Upper lobe of right lung (tissue), 1 donor: ENCODE results near the gene NYNRIN. TPM values are rescaled to one million over a fixed set of nuclear protein-coding genes. Genes with fewer than 3 reads are reported as not detected.

ENCODE experiments used
- ATAC-seq: fragments of 200-7000 bp; cut with Tn5 transposase; one replicate; pipeline ENCODE4 v1.9.1; 2020; ENCODE audit warnings: mild to moderate bottlenecking, moderate library complexity
- DNase-seq: peaks from one replicate; pipeline ENCODE4 v3.0.0-alpha.2; 2020
- H3K27ac ChIP-seq: fragments of 200-600 bp; one replicate; pipeline ENCODE4 v1.8.0; 2022
- H3K27me3 ChIP-seq: fragments of 200-600 bp; one replicate; pipeline ENCODE4 v1.8.0; 2022; ENCODE audit warnings: mild to moderate bottlenecking
- H3K36me3 ChIP-seq: fragments of 200-600 bp; one replicate; pipeline ENCODE4 v1.8.0; 2022
- H3K4me1 ChIP-seq: fragments of 200-600 bp; one replicate; pipeline ENCODE4 v1.8.0; 2022
- H3K4me3 ChIP-seq: fragments of 200-600 bp; one replicate; pipeline ENCODE4 v1.8.0; 2022; ENCODE audit warnings: mild to moderate bottlenecking
- H3K9me3 ChIP-seq: fragments of 200-600 bp; one replicate; pipeline ENCODE4 v1.8.0; 2022
- CTCF ChIP-seq: fragments of 200-600 bp; IDR thresholded peaks from one replicate; pipeline ENCODE4 v1.8.0; 2022; ENCODE audit warnings: antibody characterized with exemption
- intact Hi-C: fragments of 100-400 bp; cut with DNase I; formaldehyde crosslinking; loops from one replicate; pipeline ENCODE4 v1.11.0; 2022
- total RNA-seq: library from RNA; stranded (reverse); fragmentation: NEBNext Ultra II Directional; extraction: Animal tissue kit (Norgen Biotek cat#: 25700); gene quantifications from one replicate; pipeline ENCODE4 v1.2.1, GENCODE V29; 2021
- donor health status: DM: no; HTN: yes; CAD: no; lungs with severe emphysema.

Gene NYNRIN
- total RNA-seq, 1 donor from 2014 or later = 16.6 TPM

- DNase-seq (no peak), ATAC-seq (no peak)
- Histone ChIP-seq H3K9me3 (no peaks in the 10 kb centered on the region), H3K4me3 (no peak overlapping the region), H3K27ac (no peak overlapping the region), H3K27me3 (no peaks in the 10 kb centered on the region), H3K36me3 (no peaks in the 10 kb centered on the region), H3K4me1 (no peaks in the 10 kb centered on the region)
- intact Hi-C loops = no loop called here
- no peak for TF ChIP-seq CTCF
Observed at GRCh38 chr14:24461336-24461735, 62.5 kb downstream of the NYNRIN start.

GRCh38 chr14:24463017-24463883 lies 64.4 kb downstream of the NYNRIN start:
- H3K27me3 ChIP-seq = no peaks in the 10 kb centered on the region
- intact Hi-C loops = no loop called here
- H3K27ac ChIP-seq = no peak overlapping the region
- H3K9me3 ChIP-seq = no peaks in the 10 kb centered on the region
- no peak for TF ChIP-seq CTCF
- H3K36me3 ChIP-seq = no peaks in the 10 kb centered on the region
- H3K4me1 ChIP-seq = no peaks in the 10 kb centered on the region
- ATAC-seq (no peak), DNase-seq (no peak)
- H3K4me3 ChIP-seq = no peak overlapping the region

DNA sequence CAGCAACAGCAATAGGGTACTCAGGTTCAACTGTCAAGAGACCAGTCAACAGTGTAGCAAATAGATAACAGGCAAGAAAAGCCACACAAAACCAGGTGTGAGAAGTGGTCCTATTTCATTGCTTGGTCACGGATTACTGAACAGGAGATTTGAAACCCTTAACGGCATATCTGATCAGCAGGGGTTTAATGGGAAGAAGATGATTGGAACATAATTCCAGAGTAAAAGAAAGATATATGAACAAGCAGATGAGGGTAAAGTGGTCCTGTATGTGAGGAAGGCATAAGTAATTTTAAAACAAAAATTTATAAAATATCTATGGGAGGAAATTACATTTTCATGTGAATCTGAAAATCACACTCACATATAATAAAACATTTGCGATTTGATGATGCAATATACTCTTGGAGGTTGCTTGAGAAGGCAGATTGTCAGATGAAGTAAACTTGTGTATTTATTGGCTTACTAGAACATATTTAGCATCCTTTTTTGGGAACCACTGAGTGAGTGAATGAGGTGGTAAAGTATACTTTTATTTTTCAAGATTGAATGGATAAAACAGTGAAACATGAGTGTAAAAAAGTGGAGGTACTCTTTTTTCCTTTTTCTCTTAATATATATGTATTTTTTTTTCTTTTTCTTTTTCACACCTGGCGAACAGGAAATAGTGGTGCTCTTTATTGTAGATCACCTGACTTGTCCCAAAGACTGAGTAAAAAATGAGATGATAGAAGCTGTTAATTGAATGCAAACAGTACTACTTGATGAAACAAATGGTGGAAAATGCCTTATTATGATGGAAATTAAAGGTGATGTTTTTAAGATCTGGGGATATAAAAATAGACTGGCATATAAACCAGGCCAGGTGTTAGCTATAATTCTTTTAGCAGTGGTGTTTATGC lies 65.3 kb downstream of the NYNRIN start:
- no peak for TF ChIP-seq CTCF
- no peak overlapping the region for H3K4me3 ChIP-seq
- no peaks in the 10 kb centered on the region for H3K27me3 ChIP-seq
- H3K9me3 ChIP-seq = no peaks in the 10 kb centered on the region
- no peak overlapping the region for H3K27ac ChIP-seq
- ATAC-seq (no peak), DNase-seq (no peak)
- no peaks in the 10 kb centered on the region for H3K4me1 ChIP-seq
- no peaks in the 10 kb centered on the region for H3K36me3 ChIP-seq
- intact Hi-C loops = no loop called here

DNA sequence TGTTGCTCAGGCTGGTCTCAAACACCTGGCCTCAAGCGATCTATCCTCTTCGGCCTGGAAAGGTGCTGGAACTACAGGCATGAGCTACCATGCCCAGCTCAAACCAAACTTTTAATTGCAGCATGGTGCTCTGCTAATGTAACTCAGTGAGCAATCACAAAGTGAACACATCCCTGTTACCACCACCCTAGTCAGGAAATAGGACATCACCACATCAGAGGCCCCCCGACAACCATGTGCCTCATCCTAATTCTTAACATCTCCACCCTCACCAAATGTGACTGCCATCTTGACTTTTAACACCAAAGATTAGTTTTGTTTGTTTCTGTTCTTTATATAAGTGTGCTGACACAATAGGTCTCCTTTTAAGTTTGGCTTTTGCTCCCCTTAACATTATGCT lies 66.6 kb downstream of the NYNRIN start:
- ATAC-seq = no peak
- DNase-seq = no peak
- H3K36me3 ChIP-seq = no peaks in the 10 kb centered on the region
- intact Hi-C loops = no loop called here
- H3K27ac ChIP-seq = no peak overlapping the region
- H3K4me3 ChIP-seq = no peak overlapping the region
- H3K9me3 ChIP-seq = no peaks in the 10 kb centered on the region
- no peak for TF ChIP-seq CTCF
- no peaks in the 10 kb centered on the region for H3K4me1 ChIP-seq
- no peaks in the 10 kb centered on the region for H3K27me3 ChIP-seq

- ATAC-seq = no peak
- TF ChIP-seq CTCF = no peak
Observed at GRCh38 chr14:24465805-24466204, 67.0 kb downstream of the NYNRIN start.

More at GRCh38 chr14:24465805-24466204, 67.0 kb downstream of the NYNRIN start:
- Histone ChIP-seq H3K27ac (no peak overlapping the region), H3K36me3 (no peaks in the 10 kb centered on the region), H3K4me3 (no peak overlapping the region), H3K27me3 (no peaks in the 10 kb centered on the region), H3K9me3 (no peaks in the 10 kb centered on the region), H3K4me1 (no peaks in the 10 kb centered on the region)
- intact Hi-C loops = no loop called here
- no peak for DNase-seq

Other genes with a start within 250 kb of the NYNRIN start
- gene IRF9, start 237.7 kb upstream of the NYNRIN start, total RNA-seq = 123 TPM
- gene REC8, start 226.9 kb upstream of the NYNRIN start, total RNA-seq = 18.5 TPM
- gene IPO4, start 210.2 kb upstream of the NYNRIN start, total RNA-seq = 25.1 TPM
- gene TM9SF1, start 203.6 kb upstream of the NYNRIN start, total RNA-seq = 52.0 TPM
- gene TSSK4, start 193.3 kb upstream of the NYNRIN start, total RNA-seq = not detected
- gene CHMP4A, start 185.5 kb upstream of the NYNRIN start, total RNA-seq = 48.0 TPM
- gene MDP1, start 182.9 kb upstream of the NYNRIN start, total RNA-seq = 17.8 TPM
- 142 TPM for gene NEDD8, start 166.6 kb upstream of the NYNRIN start, total RNA-seq
- 73.2 TPM for gene GMPR2, start 166.1 kb upstream of the NYNRIN start, total RNA-seq
- 92.3 TPM for gene TINF2, start 156.4 kb upstream of the NYNRIN start, total RNA-seq
- 12.3 TPM for gene TGM1, start 135.8 kb upstream of the NYNRIN start, total RNA-seq
- gene RABGGTA, start 127.4 kb upstream of the NYNRIN start, total RNA-seq = 50.3 TPM
- 28.0 TPM for gene DHRS1, start 99.2 kb upstream of the NYNRIN start, total RNA-seq
- gene NOP9, start 99.2 kb upstream of the NYNRIN start, total RNA-seq = 21.4 TPM
- gene CIDEB, start 91.0 kb upstream of the NYNRIN start, total RNA-seq = 18.8 TPM
- 6.4 TPM for gene LTB4R2, start 88.9 kb upstream of the NYNRIN start, total RNA-seq
- gene LTB4R, start 87.5 kb upstream of the NYNRIN start, total RNA-seq = 9.8 TPM
- gene ADCY4, start 63.9 kb upstream of the NYNRIN start, total RNA-seq = 54.5 TPM
- 23.4 TPM for gene RIPK3, start 59.0 kb upstream of the NYNRIN start, total RNA-seq
- 42.5 TPM for gene NFATC4, start 30.8 kb upstream of the NYNRIN start, total RNA-seq
- gene CBLN3, start 30.7 kb downstream of the NYNRIN start, total RNA-seq = 2.9 TPM
- 56.2 TPM for gene KHNYN, start 31.0 kb downstream of the NYNRIN start, total RNA-seq
- 61.6 TPM for gene SDR39U1, start 43.8 kb downstream of the NYNRIN start, total RNA-seq
- gene CMA1, start 109.3 kb downstream of the NYNRIN start, total RNA-seq = 1.4 TPM
- 9.7 TPM for gene CTSG, start 177.2 kb downstream of the NYNRIN start, total RNA-seq
- 4.7 TPM for gene GZMH, start 210.7 kb downstream of the NYNRIN start, total RNA-seq
- 8.1 TPM for gene GZMB, start 235.2 kb downstream of the NYNRIN start, total RNA-seq